ENCODE data around the gene STK26. TPM values are rescaled to one million over a fixed set of nuclear protein-coding genes. Genes with fewer than 3 reads are reported as not detected.
"Not testable (repeated sequence)": the region's sequence is repeated elsewhere in the genome, so short reads cannot be mapped to it uniquely, and the experiment has no call there.

STK26 gene
- total RNA-seq, 1 donor from 2014 or later, result 8.4 TPM

GRCh38 chrX:132093239-132093860 lies 70.2 kb downstream of the STK26 start:
- DNase-seq (ENCODE audit: low spot score), result no peak

- DNase-seq (ENCODE audit: low spot score), result no peak
These were observed 71.1 kb downstream of the STK26 start for GRCh38 chrX:132094164-132094563.

- not testable (repeated sequence) for DNase-seq (ENCODE audit: low spot score)
These were observed 75.6 kb downstream of the STK26 start for GRCh38 chrX:132098704-132099103.

GRCh38 chrX:132101206-132101605 lies 78.1 kb downstream of the STK26 start:
- DNase-seq (ENCODE audit: low spot score), result no peak

GRCh38 chrX:132101799-132102198 lies 78.7 kb downstream of the STK26 start:
- no peak for DNase-seq (ENCODE audit: low spot score)

GRCh38 chrX:132107291-132107690 lies 84.2 kb downstream of the STK26 start:
- DNase-seq (ENCODE audit: low spot score), result no peak

- DNase-seq (ENCODE audit: low spot score), result no peak
These were observed 91.5 kb downstream of the STK26 start for GRCh38 chrX:132114607-132115006.

- DNase-seq (ENCODE audit: low spot score), result no peak
These were observed 92.7 kb downstream of the STK26 start for GRCh38 chrX:132115792-132116191.

- no peak for DNase-seq (ENCODE audit: low spot score)
These were observed 95.3 kb downstream of the STK26 start for GRCh38 chrX:132118358-132118757.

- DNase-seq (ENCODE audit: low spot score), result no peak
These were observed 96.2 kb downstream of the STK26 start for GRCh38 chrX:132119283-132119682.

GRCh38 chrX:132119821-132120515 lies 96.9 kb downstream of the STK26 start:
- DNase-seq (ENCODE audit: low spot score), result no peak

GRCh38 chrX:132120913-132121312 lies 97.8 kb downstream of the STK26 start:
- DNase-seq (ENCODE audit: low spot score), result no peak

Other genes with a start within 250 kb of the STK26 start
- 0.12 TPM for gene FRMD7, start 104.7 kb downstream of the STK26 start, total RNA-seq
- gene RAP2C, start 196.1 kb downstream of the STK26 start, total RNA-seq, result 26.6 TPM

Data from mucosa of gallbladder (tissue), 1 donor.